GM12873 (cell line): ENCODE data around the gene ELOVL1.

Source experiments
- CTCF ChIP-seq: IDR thresholded peaks from 2 replicates; pipeline ENCODE4 v1.5.1; 2012; ENCODE audit warnings: low read depth, mild to moderate bottlenecking, moderate library complexity, low read length, control low read depth; ENCODE audit not compliant: insufficient read depth; ENCODE audit errors: missing control alignments

ELOVL1 gene

GRCh38 chr1:43340559-43340958, 27.3 kb downstream of the ELOVL1 start:
- no peak for TF ChIP-seq CTCF

GRCh38 chr1:43339584-43340232, 28.1 kb downstream of the ELOVL1 start:
- TF ChIP-seq CTCF: no peak

- no peak for TF ChIP-seq CTCF
These were observed 29.8 kb downstream of the ELOVL1 start for GRCh38 chr1:43338001-43338400.

GRCh38 chr1:43337588-43337987, 30.2 kb downstream of the ELOVL1 start, which contains the start of gene MPL:
MPL (plus strand) TSS chr1:43337818; CDS start chr1:43337849, 31 bp downstream.
- TF ChIP-seq CTCF: no peak

GRCh38 chr1:43334453-43335205, 33.2 kb downstream of the ELOVL1 start:
- TF ChIP-seq CTCF: no peak

GRCh38 chr1:43331688-43332087, 36.1 kb downstream of the ELOVL1 start:
- no peak for TF ChIP-seq CTCF

GRCh38 chr1:43329995-43330751, 37.6 kb downstream of the ELOVL1 start:
- TF ChIP-seq CTCF: no peak
